ENCODE results near the gene MPST.

- TF ChIP-seq CTCF (IDR thresholded peaks at IDR 0.05) (no peak), POLR2A (IDR thresholded peaks at IDR 0.05) (no peak)
These were observed 50.8 kb downstream of the MPST start for GRCh38 chr22:37070334-37070733.
